Stimulated activated CD4-positive, alpha-beta T cell treated with anti-CD3 and anti-CD28 coated beads, TNF-alpha, amount 100 ng/mL, for 4 hours (primary cell): ENCODE data around the gene CFAP100.

Source experiments
- DNase-seq, 3 experiments: peaks; one replicate each; pipeline ENCODE4 v3.0.0-alpha.2; 2020; ENCODE audit warnings: low read depth in 3 of 3

Gene CFAP100

GRCh38 chr3:126394179-126394976 lies at the start of gene CFAP100:
Gene CFAP100, plus strand, starts transcription at chr3:126394909. Its CDS starts 1,092 bp downstream, at chr3:126396001.
- no peak for DNase-seq

GRCh38 chr3:126345231-126345630 lies 49.5 kb upstream of the CFAP100 start:
- DNase-seq, result no peak

- no peak for DNase-seq
Observed at GRCh38 chr3:126345641-126346460, 48.9 kb upstream of the CFAP100 start.

GRCh38 chr3:126346466-126346865 lies 48.2 kb upstream of the CFAP100 start:
- DNase-seq, result no peak

GRCh38 chr3:126347543-126348161 lies 47.1 kb upstream of the CFAP100 start:
- no peak for DNase-seq

- DNase-seq, result no peak
Observed at GRCh38 chr3:126348308-126348920, 46.3 kb upstream of the CFAP100 start.

GRCh38 chr3:126349071-126349470 lies 45.6 kb upstream of the CFAP100 start:
- DNase-seq, result no peak

GRCh38 chr3:126349611-126350501 lies 44.9 kb upstream of the CFAP100 start:
- no peak for DNase-seq

- no peak for DNase-seq
Observed at GRCh38 chr3:126350502-126351085, 44.1 kb upstream of the CFAP100 start.

- DNase-seq, result no peak
Observed at GRCh38 chr3:126351086-126351770, 43.5 kb upstream of the CFAP100 start.

- DNase-seq, result no peak
Observed at GRCh38 chr3:126351771-126352475, 42.8 kb upstream of the CFAP100 start.

GRCh38 chr3:126352476-126353454 lies 41.9 kb upstream of the CFAP100 start:
- DNase-seq, result no peak

- DNase-seq, result no peak
Observed at GRCh38 chr3:126353694-126354321, 40.9 kb upstream of the CFAP100 start.

- no peak for DNase-seq
Observed at GRCh38 chr3:126354776-126355175, 39.9 kb upstream of the CFAP100 start.

GRCh38 chr3:126355251-126355650 lies 39.5 kb upstream of the CFAP100 start:
- DNase-seq, result no peak

GRCh38 chr3:126355777-126356372 lies 38.8 kb upstream of the CFAP100 start:
- DNase-seq, result no peak
